Vagina (tissue), 2 donors: Measurements from ENCODE around the gene TSEN2.

Source experiments
- POLR2AphosphoS5 ChIP-seq, 2 donors: sonication (generic); formaldehyde crosslinking; IDR thresholded peaks; one replicate each; pipeline ENCODE4 v1.9.0; 2017; ENCODE audit warnings: antibody characterized with exemption in 2 of 2, mild to moderate bottlenecking in 2 of 2, low read depth in 1 of 2; ENCODE audit not compliant: insufficient read depth in 1 of 2
- TF ChIP-seq, protein P1 (sequence below), 3 experiments: fragments of 450-650 bp in 2 of 3; fragments of 200-600 bp in 1 of 3; sonication (generic) in 1 of 3; IDR thresholded peaks; one replicate each; pipeline ENCODE4 v1.5.1; 2017 to 2019; ENCODE audit warnings: antibody characterized with exemption in 3 of 3, mild to moderate bottlenecking in 2 of 3, moderate library complexity in 2 of 3

DNA sequence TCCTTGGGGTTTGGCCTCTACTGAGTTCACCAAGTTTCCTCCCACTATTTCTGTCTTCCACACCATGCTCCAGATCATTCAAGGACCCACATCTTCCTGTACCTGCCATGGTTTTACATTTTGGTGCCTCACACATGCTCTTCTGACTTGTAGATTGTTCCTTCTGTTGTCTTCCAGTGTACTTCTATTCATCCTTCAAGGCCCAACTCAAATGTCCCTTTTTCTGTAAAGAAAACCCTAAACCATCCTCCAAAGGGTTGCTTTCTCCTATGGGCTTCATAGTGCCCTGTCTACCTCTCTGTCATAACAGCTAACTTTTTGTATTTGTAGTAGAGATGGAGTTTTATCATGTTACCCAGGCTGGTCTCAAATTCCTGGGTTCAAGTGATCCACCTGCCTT, 20.1 kb upstream of the TSEN2 start:
- TF ChIP-seq, protein P1, sequence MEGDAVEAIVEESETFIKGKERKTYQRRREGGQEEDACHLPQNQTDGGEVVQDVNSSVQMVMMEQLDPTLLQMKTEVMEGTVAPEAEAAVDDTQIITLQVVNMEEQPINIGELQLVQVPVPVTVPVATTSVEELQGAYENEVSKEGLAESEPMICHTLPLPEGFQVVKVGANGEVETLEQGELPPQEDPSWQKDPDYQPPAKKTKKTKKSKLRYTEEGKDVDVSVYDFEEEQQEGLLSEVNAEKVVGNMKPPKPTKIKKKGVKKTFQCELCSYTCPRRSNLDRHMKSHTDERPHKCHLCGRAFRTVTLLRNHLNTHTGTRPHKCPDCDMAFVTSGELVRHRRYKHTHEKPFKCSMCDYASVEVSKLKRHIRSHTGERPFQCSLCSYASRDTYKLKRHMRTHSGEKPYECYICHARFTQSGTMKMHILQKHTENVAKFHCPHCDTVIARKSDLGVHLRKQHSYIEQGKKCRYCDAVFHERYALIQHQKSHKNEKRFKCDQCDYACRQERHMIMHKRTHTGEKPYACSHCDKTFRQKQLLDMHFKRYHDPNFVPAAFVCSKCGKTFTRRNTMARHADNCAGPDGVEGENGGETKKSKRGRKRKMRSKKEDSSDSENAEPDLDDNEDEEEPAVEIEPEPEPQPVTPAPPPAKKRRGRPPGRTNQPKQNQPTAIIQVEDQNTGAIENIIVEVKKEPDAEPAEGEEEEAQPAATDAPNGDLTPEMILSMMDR (IDR thresholded peaks at IDR 0.05), result no peak
- no peak for TF ChIP-seq POLR2AphosphoS5 (IDR thresholded peaks at IDR 0.05; ENCODE audit: insufficient read depth in 1 of 2, low read depth in 1 of 2)
